MM.1S (cell line): ENCODE results near the gene PADI6.

Source experiments
- DNase-seq: peaks from one replicate; pipeline ENCODE4 v3.0.0-alpha.2; 2015
- H2AFZ ChIP-seq: fragments of 300-600 bp; sonication (generic); 2 replicates; pipeline ENCODE4 v1.6.0; 2016; ENCODE audit warnings: antibody characterized with exemption, low read length
- H3F3A ChIP-seq: fragments of 300-600 bp; sonication (generic); 2 replicates; pipeline ENCODE4 v1.6.1; 2016; ENCODE audit warnings: mild to moderate bottlenecking, antibody characterized with exemption, low read length, moderate library complexity, mixed read lengths; ENCODE audit not compliant: insufficient read depth
- H3K27ac ChIP-seq: fragments of 300-600 bp; sonication (generic); 2 replicates; pipeline ENCODE4 v1.5.1; 2016; ENCODE audit warnings: mild to moderate bottlenecking, low read length
- H3K27me3 ChIP-seq: fragments of 300-600 bp; sonication (generic); replicated peaks from 2 replicates; pipeline ENCODE4 v1.6.0; 2016; ENCODE audit warnings: low read length; ENCODE audit not compliant: insufficient read depth
- H3K36me3 ChIP-seq: fragments of 300-600 bp; sonication (generic); replicated peaks from 2 replicates; pipeline ENCODE4 v1.6.1; 2016; ENCODE audit warnings: mild to moderate bottlenecking, low read length, mixed read lengths; ENCODE audit not compliant: insufficient read depth
- H3K4me1 ChIP-seq: fragments of 300-600 bp; sonication (generic); 2 replicates; pipeline ENCODE4 v1.6.1; 2016; ENCODE audit warnings: low read length, mixed read lengths
- H3K4me2 ChIP-seq: fragments of 300-600 bp; sonication (generic); 2 replicates; pipeline ENCODE4 v1.6.0; 2016; ENCODE audit warnings: low read depth, low read length
- H3K4me3 ChIP-seq: fragments of 300-600 bp; sonication (generic); 2 replicates; pipeline ENCODE4 v1.5.1; 2016; ENCODE audit warnings: low read length, mixed read lengths
- H3K79me2 ChIP-seq: fragments of 300-600 bp; sonication (generic); 2 replicates; pipeline ENCODE4 v1.6.1; 2016; ENCODE audit warnings: mixed run types, low read length, mixed read lengths
- H3K9ac ChIP-seq: fragments of 300-600 bp; sonication (generic); 2 replicates; pipeline ENCODE4 v1.6.1; 2016; ENCODE audit warnings: low read length, mixed read lengths
- H3K9me2 ChIP-seq: fragments of 300-600 bp; sonication (generic); replicated peaks from 2 replicates; pipeline ENCODE4 v1.6.1; 2016; ENCODE audit warnings: mild to moderate bottlenecking, low read length, mixed read lengths; ENCODE audit not compliant: insufficient read depth
- H3K9me3 ChIP-seq: fragments of 300-600 bp; sonication (generic); replicated peaks from 2 replicates; pipeline ENCODE4 v1.6.1; 2016; ENCODE audit warnings: mild to moderate bottlenecking, low read length, mixed read lengths; ENCODE audit not compliant: insufficient read depth
- H4K20me1 ChIP-seq: fragments of 300-600 bp; sonication (generic); 2 replicates; pipeline ENCODE4 v1.6.1; 2016; ENCODE audit warnings: mild to moderate bottlenecking, low read length, moderate library complexity, mixed read lengths; ENCODE audit not compliant: insufficient read depth
- EZH2 ChIP-seq: fragments of 300-600 bp; sonication (generic); optimal IDR thresholded peaks from 2 replicates; pipeline ENCODE3; 2017; ENCODE audit warnings: low read depth, mild to moderate bottlenecking, antibody characterized with exemption, low read length, mixed read lengths
- EZH2phosphoT487 ChIP-seq: fragments of 300-600 bp; sonication (generic); IDR thresholded peaks from 2 replicates; pipeline ENCODE4 v1.6.1; 2018; ENCODE audit warnings: antibody characterized with exemption, low read length
- TF ChIP-seq, protein P1 (sequence below): fragments of 300-600 bp; sonication (generic); IDR thresholded peaks from 2 replicates; pipeline ENCODE4 v1.5.1; 2016; ENCODE audit warnings: antibody characterized with exemption, low read length, mixed read lengths

PADI6 gene

DNA sequence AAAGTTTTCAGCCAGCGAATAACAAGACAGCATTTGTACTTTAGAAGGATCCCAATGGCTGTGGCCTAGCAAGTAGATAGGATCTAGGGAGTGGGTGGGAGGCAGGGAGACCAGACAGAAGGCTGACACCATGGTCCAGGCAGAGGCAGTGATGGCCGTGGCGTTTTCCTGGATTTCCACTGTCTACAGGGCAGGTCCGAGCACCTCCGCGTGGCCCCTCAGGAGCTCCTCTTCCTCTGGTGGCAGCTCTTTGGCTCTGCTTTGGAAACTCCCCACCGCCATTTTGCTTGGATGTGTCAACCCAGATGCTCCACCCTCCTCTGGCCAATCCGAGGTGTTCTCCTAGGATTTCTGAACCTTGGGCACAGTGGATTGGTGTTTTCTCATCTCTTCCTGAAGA is 38.9 kb upstream of the PADI6 start:
- Histone ChIP-seq H3K27ac (no peak overlapping the region), H2AFZ (no peak overlapping the region), H4K20me1 (no peaks in the 10 kb centered on the region), H3K9me2 (no peaks in the 10 kb centered on the region), H3K4me2 (no peak overlapping the region), H3K79me2 (no peaks in the 10 kb centered on the region), H3K4me3 (no peak overlapping the region), H3K9me3 (no peaks in the 10 kb centered on the region), H3K9ac (no peak overlapping the region), H3F3A (no peaks in the 10 kb centered on the region), H3K4me1 (no peaks in the 10 kb centered on the region), H3K27me3 (peaks cover 82% of the 10 kb centered on the region), H3K36me3 (no peaks in the 10 kb centered on the region)
- DNase-seq, result no peak
- TF ChIP-seq EZH2, result no peak
- TF ChIP-seq, protein P1, sequence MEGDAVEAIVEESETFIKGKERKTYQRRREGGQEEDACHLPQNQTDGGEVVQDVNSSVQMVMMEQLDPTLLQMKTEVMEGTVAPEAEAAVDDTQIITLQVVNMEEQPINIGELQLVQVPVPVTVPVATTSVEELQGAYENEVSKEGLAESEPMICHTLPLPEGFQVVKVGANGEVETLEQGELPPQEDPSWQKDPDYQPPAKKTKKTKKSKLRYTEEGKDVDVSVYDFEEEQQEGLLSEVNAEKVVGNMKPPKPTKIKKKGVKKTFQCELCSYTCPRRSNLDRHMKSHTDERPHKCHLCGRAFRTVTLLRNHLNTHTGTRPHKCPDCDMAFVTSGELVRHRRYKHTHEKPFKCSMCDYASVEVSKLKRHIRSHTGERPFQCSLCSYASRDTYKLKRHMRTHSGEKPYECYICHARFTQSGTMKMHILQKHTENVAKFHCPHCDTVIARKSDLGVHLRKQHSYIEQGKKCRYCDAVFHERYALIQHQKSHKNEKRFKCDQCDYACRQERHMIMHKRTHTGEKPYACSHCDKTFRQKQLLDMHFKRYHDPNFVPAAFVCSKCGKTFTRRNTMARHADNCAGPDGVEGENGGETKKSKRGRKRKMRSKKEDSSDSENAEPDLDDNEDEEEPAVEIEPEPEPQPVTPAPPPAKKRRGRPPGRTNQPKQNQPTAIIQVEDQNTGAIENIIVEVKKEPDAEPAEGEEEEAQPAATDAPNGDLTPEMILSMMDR, result no peak
- no peak for TF ChIP-seq EZH2phosphoT487

DNA sequence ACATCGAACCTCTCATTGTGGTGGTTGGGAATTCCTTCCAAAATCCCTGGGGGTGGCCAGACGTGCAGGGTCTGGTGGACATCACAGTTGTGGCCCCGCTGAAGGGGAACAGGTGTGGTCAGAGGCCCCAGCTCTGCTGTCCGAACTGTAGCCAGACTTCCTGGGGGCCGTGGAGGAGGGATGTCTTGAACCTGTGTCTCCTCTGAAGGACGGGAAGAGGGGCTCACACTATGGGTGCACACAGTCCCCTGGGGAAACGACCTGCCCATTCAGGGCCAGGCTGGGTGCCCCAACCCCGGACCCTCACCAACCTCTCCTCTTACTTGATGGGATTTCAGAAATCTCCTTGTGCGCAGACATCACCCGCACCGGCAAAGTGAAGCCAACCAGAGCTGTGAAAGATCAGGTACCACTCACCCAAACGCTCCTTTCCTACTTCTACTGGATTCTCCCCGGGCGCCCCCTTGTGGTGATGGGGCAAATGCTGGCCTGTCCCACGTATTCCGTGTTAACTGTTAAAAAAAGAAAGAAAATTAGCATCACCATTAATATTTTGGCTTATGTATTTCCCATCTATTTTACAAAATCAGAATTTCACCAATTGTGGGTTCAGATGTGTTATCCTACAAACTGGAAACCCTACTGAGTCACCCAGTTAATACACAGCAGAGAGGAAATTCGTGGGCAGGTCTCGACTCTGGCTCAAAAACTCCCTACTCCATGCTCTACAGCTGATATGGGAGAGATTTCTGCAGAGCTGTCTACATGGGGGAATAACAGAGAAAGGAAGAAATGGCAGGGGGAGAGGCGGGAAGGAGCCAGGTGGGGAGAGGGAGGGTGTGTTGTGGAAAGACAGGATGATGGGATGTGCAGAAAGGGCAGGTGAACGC is 35.9 kb upstream of the PADI6 start:
- H3K9me3 ChIP-seq, result no peaks in the 10 kb centered on the region
- H3K9ac ChIP-seq, result no peak overlapping the region
- peaks cover 86% of the 10 kb centered on the region for H3K27me3 ChIP-seq
- H3K4me3 ChIP-seq, result no peak overlapping the region
- H3K4me1 ChIP-seq, result no peaks in the 10 kb centered on the region
- H3K79me2 ChIP-seq, result no peaks in the 10 kb centered on the region
- no peaks in the 10 kb centered on the region for H4K20me1 ChIP-seq
- H2AFZ ChIP-seq, result no peak overlapping the region
- no peaks in the 10 kb centered on the region for H3F3A ChIP-seq
- H3K36me3 ChIP-seq, result no peaks in the 10 kb centered on the region
- no peaks in the 10 kb centered on the region for H3K9me2 ChIP-seq
- DNase-seq, result peak; percentile 58
- no peak overlapping the region for H3K27ac ChIP-seq
- TF ChIP-seq, protein P1, result peak; percentile 89
- TF ChIP-seq EZH2 (no peak), EZH2phosphoT487 (no peak)
- no peak overlapping the region for H3K4me2 ChIP-seq

DNA sequence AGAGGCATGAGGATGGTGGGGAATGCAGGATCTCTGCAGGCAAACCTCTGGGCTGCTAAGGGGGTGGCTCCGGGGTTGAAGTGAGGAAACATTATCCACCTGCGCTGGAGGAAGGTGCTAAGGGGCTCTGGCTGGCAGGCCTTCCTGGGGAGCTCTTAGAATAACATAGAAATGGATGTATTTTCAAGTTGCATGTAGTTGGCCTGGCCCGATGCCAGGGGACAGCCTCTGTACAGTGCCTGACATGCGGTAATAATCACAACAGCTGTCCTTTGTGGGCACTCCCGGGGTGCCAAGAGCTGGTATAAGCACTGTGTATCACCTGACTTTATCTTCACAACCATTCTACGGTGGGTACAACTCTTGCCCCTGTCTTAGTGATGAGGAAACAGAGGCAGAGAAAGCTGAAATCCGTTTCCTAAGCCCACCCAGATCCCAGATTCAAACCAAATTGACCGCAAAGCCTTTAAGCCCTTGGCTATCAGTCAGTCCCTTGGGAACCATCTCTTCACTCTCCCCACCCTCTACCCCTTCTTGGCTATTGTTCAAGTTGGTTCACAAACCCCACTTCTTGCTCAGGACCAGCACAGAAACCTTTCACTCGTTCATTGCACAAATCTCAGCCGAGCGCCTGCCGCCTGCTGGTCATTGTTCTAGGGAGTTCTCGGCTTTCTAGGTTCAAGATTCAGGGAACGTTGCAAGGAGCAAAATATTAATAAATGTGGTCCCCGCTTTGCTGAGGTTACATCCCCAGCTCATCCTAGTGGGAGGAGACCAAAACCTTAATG is 33.1 kb upstream of the PADI6 start:
- no peaks in the 10 kb centered on the region for H3F3A ChIP-seq
- no peak overlapping the region for H3K9ac ChIP-seq
- no peak for TF ChIP-seq EZH2
- TF ChIP-seq, protein P1, result peak; percentile 34
- TF ChIP-seq EZH2phosphoT487, result no peak
- no peaks in the 10 kb centered on the region for H3K36me3 ChIP-seq
- no peak for DNase-seq
- H3K4me1 ChIP-seq, result no peaks in the 10 kb centered on the region
- no peaks in the 10 kb centered on the region for H3K9me3 ChIP-seq
- H4K20me1 ChIP-seq, result no peaks in the 10 kb centered on the region
- peaks cover 80% of the 10 kb centered on the region for H3K27me3 ChIP-seq
- no peak overlapping the region for H2AFZ ChIP-seq
- H3K79me2 ChIP-seq, result no peaks in the 10 kb centered on the region
- no peak overlapping the region for H3K4me2 ChIP-seq
- H3K27ac ChIP-seq, result no peak overlapping the region
- no peaks in the 10 kb centered on the region for H3K9me2 ChIP-seq
- H3K4me3 ChIP-seq, result no peak overlapping the region
